HG02943 (cell line): Measurements from ENCODE around the gene ASPSCR1.

ENCODE experiments used
- ATAC-seq: cut with Tn5 transposase; IDR thresholded peaks from one replicate; pipeline ENCODE4 v1.9.1; 2021; ENCODE audit warnings: mild to moderate bottlenecking, low read depth, moderate library complexity; ENCODE audit not compliant: unreplicated experiment

The ASPSCR1 gene

GRCh38 chr17:82021107-82021899 lies 43.9 kb downstream of the ASPSCR1 start:
- no peak for ATAC-seq

- no peak for ATAC-seq
Observed at GRCh38 chr17:82021900-82022309, 44.5 kb downstream of the ASPSCR1 start.

GRCh38 chr17:82022310-82022980 lies 45.0 kb downstream of the ASPSCR1 start, which contains the start of gene CENPX:
Gene CENPX (minus strand): TSS chr17:82022878. CDS start chr17:82022861, 17 bp downstream.
- no peak for ATAC-seq

- peak; percentile 84 for ATAC-seq
Observed at GRCh38 chr17:82022981-82023446, 45.6 kb downstream of the ASPSCR1 start, which contains the start of gene LRRC45. Gene LRRC45 (plus strand): TSS chr17:82023305. CDS start chr17:82023644, 339 bp downstream.

GRCh38 chr17:82023447-82024241 lies 46.2 kb downstream of the ASPSCR1 start:
- no peak for ATAC-seq

GRCh38 chr17:82024859-82025258 lies 47.4 kb downstream of the ASPSCR1 start:
- no peak for ATAC-seq

- ATAC-seq: no peak
Observed at GRCh38 chr17:82025401-82026107, 48.1 kb downstream of the ASPSCR1 start.

- no peak for ATAC-seq
Observed at GRCh38 chr17:82028246-82028645, 50.8 kb downstream of the ASPSCR1 start.

GRCh38 chr17:82028966-82029365 lies 51.5 kb downstream of the ASPSCR1 start:
- no peak for ATAC-seq

GRCh38 chr17:82029391-82029790 lies 52.0 kb downstream of the ASPSCR1 start:
- no peak for ATAC-seq

GRCh38 chr17:82029990-82030469 lies 52.6 kb downstream of the ASPSCR1 start:
- no peak for ATAC-seq

GRCh38 chr17:82030470-82031302 lies 53.3 kb downstream of the ASPSCR1 start:
- ATAC-seq: no peak

GRCh38 chr17:82031303-82031884 lies 54.0 kb downstream of the ASPSCR1 start, which contains the start of gene RAC3:
Gene RAC3 (plus strand): TSS chr17:82031678. CDS start chr17:82031762, 84 bp downstream.
- ATAC-seq: no peak

GRCh38 chr17:82031885-82032627 lies 54.6 kb downstream of the ASPSCR1 start:
- no peak for ATAC-seq

- ATAC-seq: no peak
Observed at GRCh38 chr17:82033359-82034085, 56.1 kb downstream of the ASPSCR1 start.

GRCh38 chr17:82034371-82035011 lies 57.1 kb downstream of the ASPSCR1 start:
- ATAC-seq: no peak

- no peak for ATAC-seq
Observed at GRCh38 chr17:82035488-82035887, 58.1 kb downstream of the ASPSCR1 start.
